Sigmoid colon (tissue), 7 donors: ENCODE measurements around the gene ENC1. TPM values are rescaled to one million over a fixed set of nuclear protein-coding genes. Genes with fewer than 3 reads are reported as not detected.

Source experiments
- DNase-seq: peaks from one replicate; pipeline ENCODE4 v3.0.0-alpha.2; 2019
- H3K27ac ChIP-seq, 4 donors: fragments of 200-600 bp; sonication (generic); one replicate each; pipeline ENCODE4 v1.5.1; 2016 to 2019; ENCODE audit warnings: mild to moderate bottlenecking in 1 of 4
- H3K27me3 ChIP-seq, 3 donors: fragments of 200-600 bp; sonication (generic); one replicate each; pipeline ENCODE4 v1.5.1; 2019; ENCODE audit warnings: mild to moderate bottlenecking in 1 of 3
- H3K36me3 ChIP-seq, 4 donors: fragments of 200-600 bp; sonication (generic); one replicate each; pipeline ENCODE4 v1.5.1; 2016 to 2019
- H3K4me1 ChIP-seq, 4 donors: fragments of 200-600 bp; sonication (generic); one replicate each; pipeline ENCODE4 v1.5.1; 2017 to 2019
- H3K4me3 ChIP-seq, 4 donors: fragments of 200-600 bp; sonication (generic); one replicate each; pipeline ENCODE4 v1.5.1; 2017 to 2019; ENCODE audit warnings: mild to moderate bottlenecking in 2 of 4, moderate library complexity in 1 of 4
- H3K9me3 ChIP-seq, 4 donors: fragments of 200-600 bp in 3 of 4; sonication (generic) in 3 of 4; one replicate each; pipeline versions ENCODE4 v1.5.1 to v1.6.1; 2013 to 2019
- EP300 ChIP-seq, 4 donors: sonication (generic); formaldehyde crosslinking; IDR thresholded peaks; one replicate each; pipeline ENCODE4 v1.6.1; 2017; ENCODE audit warnings: antibody characterized with exemption in 4 of 4
- POLR2A ChIP-seq, 2 donors: fragments of 450-650 bp; IDR thresholded peaks; one replicate each; pipeline ENCODE4 v1.6.1; 2016; ENCODE audit warnings: antibody characterized with exemption in 2 of 2, mild to moderate bottlenecking in 2 of 2, moderate library complexity in 2 of 2
- POLR2AphosphoS5 ChIP-seq, 4 donors: sonication (generic); formaldehyde crosslinking; IDR thresholded peaks; one replicate each; pipeline ENCODE4 v1.6.1; 2017; ENCODE audit warnings: antibody characterized with exemption in 4 of 4
- WGBS, 2 donors: extraction: QIAGEN DNeasy Blood & Tissue Kit; methylation state at CpG; one replicate each; pipeline ENCODE4 v1.1.7; 2013; 5-methylcytosine and 5-hydroxymethylcytosine counted together
- intact Hi-C: fragments of 100-400 bp; cut with DNase I; formaldehyde crosslinking; loops from one replicate; pipeline ENCODE4 v1.15.1; 2023
- polyA plus RNA-seq, 3 donors: library from polyadenylated mRNA; stranded (reverse); fragments of 200-250 nt; gene quantifications; one replicate each; pipeline ENCODE4 v1.2.3, GENCODE V29; 2013
- total RNA-seq, 4 donors: library from RNA; depleted of rRNA; stranded (reverse); fragments of >200 nt; gene quantifications; one replicate each; pipeline ENCODE4 v1.1.0, GENCODE V29; 2016
- TF ChIP-seq, protein P1 (sequence below), 4 experiments: fragments of 450-650 bp in 3 of 4; fragments of 200-600 bp in 1 of 4; IDR thresholded peaks; one replicate each; pipeline ENCODE4 v1.5.1; 2016 to 2019; ENCODE audit warnings: antibody characterized with exemption in 4 of 4, mild to moderate bottlenecking in 3 of 4, moderate library complexity in 2 of 4
- donor health status: healthy with polysubstance abuse.
- donor health status: Bipolar disorder and iron deficiency.
- donor health status: healthy.

ENC1 gene
- total and polyA plus RNA-seq, 7 donors, result 3.6 to 19.9 (median 4.9) TPM

DNA sequence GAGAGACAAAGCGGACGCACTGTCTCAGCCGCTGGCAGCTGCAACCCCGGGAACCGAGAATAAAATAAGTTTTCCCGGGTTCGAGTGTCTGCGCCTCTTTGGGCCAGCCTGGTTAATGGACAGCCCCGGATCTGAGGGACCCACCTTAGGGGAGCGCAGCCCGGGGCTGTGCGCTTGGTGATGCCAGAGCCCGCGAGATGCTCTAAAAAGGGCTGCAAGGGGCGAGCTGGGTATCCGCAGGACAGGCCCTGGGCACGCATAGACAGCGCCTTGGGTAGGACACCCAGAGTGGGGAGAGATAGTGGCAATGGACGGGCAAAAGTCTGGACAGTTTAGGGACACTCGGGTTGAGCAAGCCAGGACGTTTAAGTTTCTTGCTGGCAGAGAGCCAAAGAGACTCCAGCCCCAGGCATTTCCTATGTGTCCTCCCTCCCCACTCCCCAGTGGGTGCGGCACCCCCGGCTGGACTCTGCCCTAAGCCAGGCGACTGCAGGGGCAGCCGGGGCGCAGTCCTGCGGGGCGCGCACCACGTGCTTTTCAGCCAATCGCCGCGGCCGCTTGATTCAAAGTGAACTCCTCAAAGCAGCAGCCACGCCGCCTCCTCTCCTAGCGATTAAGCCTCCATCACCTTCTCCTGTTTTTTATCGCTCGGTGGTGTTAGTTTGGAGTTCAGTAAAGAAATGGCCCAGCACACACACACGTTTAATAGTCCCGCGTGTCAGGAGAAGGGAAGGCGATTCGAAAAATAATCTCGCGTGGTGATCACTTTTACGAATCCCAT lies 616 bp upstream of the ENC1 start:
- H3K27ac ChIP-seq, result peak overlapping the region; percentile 67 to 83 (median 78)
- no peaks in the 10 kb centered on the region for H3K9me3 ChIP-seq
- H3K36me3 ChIP-seq, result no peaks in the 10 kb centered on the region
- intact Hi-C loops, result loop anchor here (2.0 kb wide), 1 partner anchor 606 kb away; no protein-coding TSS in a partner anchor
- peak; percentile 81 for DNase-seq
- WGBS, 2 donors, result 1% methylated on average over 47 of the region's 47 CpGs
- H3K4me3 ChIP-seq, result peak overlapping the region; percentile 52 to 71 (median 58)
- H3K27me3 ChIP-seq, result no peaks in the 10 kb centered on the region
- peaks cover 0 to 36% (median 26%) of the 10 kb centered on the region in 4 donors for H3K4me1 ChIP-seq
- peak in 2 of 4 donors; percentile 29 to 46 for TF ChIP-seq POLR2AphosphoS5 (IDR thresholded peaks at IDR 0.05)
- TF ChIP-seq EP300 (IDR thresholded peaks at IDR 0.05), result no peak
- no peak for TF ChIP-seq POLR2A (IDR thresholded peaks at IDR 0.05)
- TF ChIP-seq, protein P1, sequence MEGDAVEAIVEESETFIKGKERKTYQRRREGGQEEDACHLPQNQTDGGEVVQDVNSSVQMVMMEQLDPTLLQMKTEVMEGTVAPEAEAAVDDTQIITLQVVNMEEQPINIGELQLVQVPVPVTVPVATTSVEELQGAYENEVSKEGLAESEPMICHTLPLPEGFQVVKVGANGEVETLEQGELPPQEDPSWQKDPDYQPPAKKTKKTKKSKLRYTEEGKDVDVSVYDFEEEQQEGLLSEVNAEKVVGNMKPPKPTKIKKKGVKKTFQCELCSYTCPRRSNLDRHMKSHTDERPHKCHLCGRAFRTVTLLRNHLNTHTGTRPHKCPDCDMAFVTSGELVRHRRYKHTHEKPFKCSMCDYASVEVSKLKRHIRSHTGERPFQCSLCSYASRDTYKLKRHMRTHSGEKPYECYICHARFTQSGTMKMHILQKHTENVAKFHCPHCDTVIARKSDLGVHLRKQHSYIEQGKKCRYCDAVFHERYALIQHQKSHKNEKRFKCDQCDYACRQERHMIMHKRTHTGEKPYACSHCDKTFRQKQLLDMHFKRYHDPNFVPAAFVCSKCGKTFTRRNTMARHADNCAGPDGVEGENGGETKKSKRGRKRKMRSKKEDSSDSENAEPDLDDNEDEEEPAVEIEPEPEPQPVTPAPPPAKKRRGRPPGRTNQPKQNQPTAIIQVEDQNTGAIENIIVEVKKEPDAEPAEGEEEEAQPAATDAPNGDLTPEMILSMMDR (IDR thresholded peaks at IDR 0.05), result no peak

DNA sequence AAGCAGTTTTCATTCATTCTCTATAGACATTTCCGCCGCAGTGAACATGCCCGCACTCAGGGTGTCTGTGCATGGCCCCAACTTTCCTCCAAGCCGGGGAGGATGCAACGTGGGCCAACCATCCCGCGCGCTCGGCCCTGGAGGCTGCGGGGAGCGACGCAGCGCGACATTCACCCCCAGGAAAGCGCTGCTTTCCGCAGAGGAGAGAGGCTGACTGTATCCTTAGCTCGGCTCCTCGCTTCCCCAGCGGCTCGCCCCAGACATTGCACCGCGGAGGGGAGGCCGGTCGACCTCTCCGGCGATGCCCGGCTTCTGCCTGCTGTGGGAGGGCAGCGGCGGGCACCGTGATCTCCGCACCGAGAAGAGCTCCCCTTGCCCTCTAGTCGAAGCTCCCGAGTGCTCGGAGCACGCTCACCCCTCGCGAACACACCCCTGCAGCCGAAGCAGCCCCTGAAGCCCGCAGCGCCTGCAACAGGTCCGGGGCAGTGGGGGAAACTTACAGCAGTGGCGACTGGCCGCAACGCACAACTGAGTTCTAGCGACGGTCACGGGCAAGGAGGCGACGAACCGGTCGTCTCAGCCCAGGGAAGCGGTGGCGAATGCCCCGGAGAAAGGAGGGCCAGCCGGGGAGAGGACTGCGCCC lies 600 bp downstream of the ENC1 start:
- intact Hi-C loops, result loop anchor here (2.0 kb wide), 1 partner anchor 605 kb away; no protein-coding TSS in a partner anchor
- Histone ChIP-seq H3K4me3 (peak overlapping the region; percentile 52 to 71 (median 58)), H3K27ac (peak overlapping the region; percentile 67 to 83 (median 78)), H3K27me3 (no peaks in the 10 kb centered on the region), H3K4me1 (peaks cover 0 to 36% (median 26%) of the 10 kb centered on the region in 4 donors), H3K36me3 (peaks cover 0 to 11% (median 0%) of the 10 kb centered on the region in 4 donors), H3K9me3 (no peaks in the 10 kb centered on the region)
- peak; percentile 72 for DNase-seq
- 0% methylated on average over 57 of the region's 57 CpGs for WGBS, 2 donors
- TF ChIP-seq POLR2AphosphoS5 (IDR thresholded peaks at IDR 0.05), result no peak
- TF ChIP-seq, protein P1 (IDR thresholded peaks at IDR 0.05), result peak in 1 of 4 experiments; percentile 28

DNA sequence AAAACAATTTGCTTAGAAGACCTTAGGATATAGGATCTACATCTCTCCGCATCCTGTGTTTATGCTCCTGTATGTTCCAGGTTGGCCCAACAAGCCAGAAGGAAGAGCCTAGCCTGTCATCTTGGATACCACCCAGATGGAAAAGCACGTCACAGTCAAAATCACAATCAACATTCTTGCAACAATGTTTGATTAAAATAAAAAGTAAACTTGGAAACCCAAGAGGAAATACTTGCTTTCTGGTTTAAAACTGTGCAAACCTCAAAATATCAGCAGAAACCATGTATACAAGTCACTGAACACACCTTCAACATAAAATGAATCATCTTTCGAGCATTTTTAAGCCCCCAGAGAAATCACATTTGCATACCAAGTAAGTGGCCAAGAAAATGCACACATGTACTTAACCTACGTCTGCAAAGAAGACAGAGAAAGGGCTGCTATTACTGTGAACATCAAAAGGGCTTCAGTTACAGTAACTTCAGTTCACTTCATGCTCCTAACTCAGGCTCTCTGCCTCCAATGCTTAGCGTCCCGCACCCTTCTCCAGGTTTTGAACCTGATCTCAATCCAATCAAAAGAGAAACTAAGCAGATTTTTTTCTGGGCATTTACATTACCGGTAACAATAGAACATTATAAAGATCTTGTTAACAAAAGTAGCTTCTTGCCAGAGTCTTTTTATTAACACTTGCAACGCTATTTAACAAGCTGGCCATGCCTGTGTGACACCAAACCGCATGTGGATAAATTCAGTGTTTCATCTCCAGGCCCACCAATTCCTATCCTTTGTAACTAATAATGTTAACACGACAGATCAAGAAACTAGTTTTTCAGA lies 1.3 kb downstream of the ENC1 start:
- WGBS, 2 donors, result 3 to 12% methylated on average over 10 of the region's 10 CpGs
- peaks cover 0 to 36% (median 26%) of the 10 kb centered on the region in 4 donors for H3K4me1 ChIP-seq
- DNase-seq, result no peak
- intact Hi-C loops, result no loop called here
- H3K9me3 ChIP-seq, result no peaks in the 10 kb centered on the region
- H3K27me3 ChIP-seq, result no peaks in the 10 kb centered on the region
- no peak for TF ChIP-seq POLR2A (IDR thresholded peaks at IDR 0.05)
- no peak for TF ChIP-seq EP300 (IDR thresholded peaks at IDR 0.05)
- TF ChIP-seq, protein P1 (IDR thresholded peaks at IDR 0.05), result no peak
- no peak for TF ChIP-seq POLR2AphosphoS5 (IDR thresholded peaks at IDR 0.05)
- H3K4me3 ChIP-seq, result peak overlapping the region; percentile 52 to 71 (median 58)
- peaks cover 0 to 14% (median 0%) of the 10 kb centered on the region in 4 donors for H3K36me3 ChIP-seq
- peak overlapping the region; percentile 67 to 83 (median 78) for H3K27ac ChIP-seq

- TF ChIP-seq POLR2AphosphoS5 (IDR thresholded peaks at IDR 0.05) (no peak), POLR2A (IDR thresholded peaks at IDR 0.05) (no peak), EP300 (IDR thresholded peaks at IDR 0.05) (no peak)
- TF ChIP-seq, protein P1 (IDR thresholded peaks at IDR 0.05), result no peak
- 17 to 60% methylated on average over 1 of the region's 1 CpG for WGBS, 2 donors
- peak overlapping the region in 2 of 4 donors; percentile 52 to 71 for H3K4me3 ChIP-seq
These were observed 2.0 kb downstream of the ENC1 start for GRCh38 chr5:74638544-74638969.

More at GRCh38 chr5:74638544-74638969, 2.0 kb downstream of the ENC1 start:
- intact Hi-C loops, result no loop called here
- no peaks in the 10 kb centered on the region for H3K9me3 ChIP-seq
- H3K4me1 ChIP-seq, result peaks cover 0 to 36% (median 26%) of the 10 kb centered on the region in 4 donors
- no peaks in the 10 kb centered on the region for H3K27me3 ChIP-seq
- peaks cover 0 to 14% (median 0%) of the 10 kb centered on the region in 4 donors for H3K36me3 ChIP-seq
- H3K27ac ChIP-seq, result peak overlapping the region in 2 of 4 donors; percentile 35 to 80
- DNase-seq, result no peak
